ENCODE results near the gene HSPA5. TPM values are rescaled to one million over a fixed set of nuclear protein-coding genes. Genes with fewer than 3 reads are reported as not detected.

The HSPA5 gene
- total RNA-seq, 2 experiments from 2014 or later, result 179 to 188 TPM

GRCh38 chr9:125190361-125190801, 50.8 kb downstream of the HSPA5 start:
- peak; percentile 4 for ATAC-seq
- Mint-ChIP-seq H3K4me1 (peaks cover 71% of the 10 kb centered on the region), H3K36me3 (ENCODE audit: low read depth) (no peaks in the 10 kb centered on the region), H3K9me3 (ENCODE audit: low read depth) (no peaks in the 10 kb centered on the region), H3K27me3 (no peaks in the 10 kb centered on the region), H3K4me3 (peak overlapping the region; percentile 83), H3K27ac (peak overlapping the region; percentile 86)
- intact Hi-C loops (cut with DNase I, micrococcal nuclease), result loop anchor here in 1 of 2 experiments (1.0 kb wide), 1 partner anchor 32 kb away; no protein-coding TSS in a partner anchor
- ChIA-PET POLR2A (interaction anchor here (0.6 to 0.9 kb wide), 4 partner anchors 10 to 242 kb away, joined by 3 to 6 read pairs (median 4); partner anchors contain the start of gene RABEPK), CTCF (interaction anchor here (0.6 to 1.3 kb wide), 5 partner anchors 9 to 674 kb away, joined by 3 to 6 read pairs (median 4); partner anchors contain the start of gene WDR38)
- DNase-seq, result peak; percentile 51

GRCh38 chr9:125189361-125190289, 51.5 kb downstream of the HSPA5 start, which contains the start of gene PPP6C:
Gene PPP6C (minus strand): TSS chr9:125189803. CDS start chr9:125189718, 85 bp downstream.
- Mint-ChIP-seq H3K9me3 (ENCODE audit: low read depth) (no peaks in the 10 kb centered on the region), H3K4me3 (peak within 1 kb of the TSS; percentile 83), H3K27ac (peak within 1 kb of the TSS; percentile 86), H3K27me3 (no peaks in the 10 kb centered on the region), H3K36me3 (ENCODE audit: low read depth) (peaks cover 3% of the 10 kb centered on the region), H3K4me1 (peaks cover 69% of the 10 kb centered on the region)
- ChIA-PET CTCF (interaction anchor here (0.9 to 1.3 kb wide), 4 partner anchors 9 to 336 kb away, joined by 3 to 6 read pairs (median 4); partner anchors contain the start of gene WDR38), POLR2A (interaction anchor here (0.6 to 0.9 kb wide), 2 partner anchors 49 to 62 kb away, joined by 3 to 4 read pairs; no protein-coding TSS in a partner anchor)
- DNase-seq (peak; percentile 99), ATAC-seq (peak; percentile 96)
- intact Hi-C loops (cut with DNase I, micrococcal nuclease), result loop anchor here (1.0 to 5.0 kb wide), 11 partner anchors 11 to 418 kb away; partner anchors contain the start of genes ARPC5L (in 2 of the 2), GOLGA1 (in 2 of the 2), HSPA5 (in 2 of the 2) and RABEPK (in 2 of the 2)

DNA sequence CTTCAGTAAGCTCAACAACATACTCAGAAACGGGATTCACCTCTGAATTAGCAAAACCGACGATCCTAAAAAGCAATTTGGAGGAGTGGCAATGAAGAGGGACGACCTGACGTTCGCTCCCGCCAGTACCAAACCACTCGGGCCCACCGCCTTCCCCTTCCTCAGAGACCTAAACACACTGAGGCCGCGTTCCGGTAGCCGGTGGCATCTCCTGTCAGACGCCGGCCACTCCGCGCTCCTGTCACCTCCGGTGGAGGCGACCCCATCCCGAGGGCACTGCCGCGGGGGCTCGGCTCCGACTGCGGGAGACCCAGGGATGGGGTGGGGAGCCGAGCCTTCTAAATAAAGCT, 52.2 kb downstream of the HSPA5 start:
- intact Hi-C loops (cut with DNase I, micrococcal nuclease), result loop anchor here (1.0 to 5.0 kb wide), 10 partner anchors 11 to 418 kb away; partner anchors contain the start of genes ARPC5L (in 2 of the 2), GOLGA1 (in 2 of the 2), HSPA5 (in 2 of the 2) and RABEPK (in 2 of the 2)
- Mint-ChIP-seq H3K36me3 (ENCODE audit: low read depth) (peaks cover 5% of the 10 kb centered on the region), H3K4me1 (peaks cover 65% of the 10 kb centered on the region), H3K27ac (peak overlapping the region; percentile 83), H3K4me3 (peak overlapping the region; percentile 83), H3K9me3 (ENCODE audit: low read depth) (no peaks in the 10 kb centered on the region), H3K27me3 (no peaks in the 10 kb centered on the region)
- CTCF ChIA-PET, result no interaction called here
- ATAC-seq (no peak), DNase-seq (peak; percentile 58)
- POLR2A ChIA-PET, result no interaction called here

Other genes starting within 250 kb of the HSPA5 start
- gene SCAI, start 97.8 kb downstream of the HSPA5 start, total RNA-seq, result 10 to 100 TPM; 13.0 to 13.8 TPM
- 10 to 100 TPM; 35.1 to 47.3 TPM for gene PPP6C, start 51.5 kb downstream of the HSPA5 start, total RNA-seq
- 10 to 100 TPM; 29.1 to 33.1 TPM for gene RABEPK, start 40.8 kb downstream of the HSPA5 start, total RNA-seq
- gene GAPVD1, start 20.5 kb upstream of the HSPA5 start, total RNA-seq, result 10 to 100 TPM; 41.6 to 47.7 TPM

Measured in activated CD4-positive, alpha-beta T cell treated with anti-CD3 and anti-CD28 coated beads for 36 hours (primary cell).